ENCODE measurements around the gene PHLPP1. TPM values are rescaled to one million over a fixed set of nuclear protein-coding genes. Genes with fewer than 3 reads are reported as not detected.

PHLPP1 gene
- total RNA-seq, 6 donors from 2014 or later, result 8.2 to 15.5 (median 13.2) TPM

- Histone ChIP-seq H3K27ac (no peak overlapping the region), H3K4me3 (no peak overlapping the region), H3K4me1 (no peaks in the 10 kb centered on the region), H3K9me3 (no peaks in the 10 kb centered on the region), H3K36me3 (peaks cover 0 to 3% (median 0%) of the 10 kb centered on the region in 4 donors), H3K27me3 (no peaks in the 10 kb centered on the region)
- WGBS, 2 donors, result 75 to 90% methylated on average over 1 of the region's 1 CpG
- DNase-seq, result no peak
- no peak for TF ChIP-seq POLR2A (IDR thresholded peaks at IDR 0.05)
- no peak for TF ChIP-seq CTCF (IDR thresholded peaks at IDR 0.05)
- no peak for TF ChIP-seq POLR2AphosphoS5 (IDR thresholded peaks at IDR 0.05)
- no peak for TF ChIP-seq EP300 (IDR thresholded peaks at IDR 0.05)
- ATAC-seq (ENCODE audit: low FRiP score in 2 of 2), result no peak
Measured at GRCh38 chr18:62897153-62897552, 181.8 kb downstream of the PHLPP1 start.

- 86 to 94% methylated on average over 2 of the region's 2 CpGs for WGBS, 2 donors
- no peak overlapping the region for H3K27ac ChIP-seq
- no peak for ATAC-seq (ENCODE audit: low FRiP score in 2 of 2)
- H3K9me3 ChIP-seq, result no peaks in the 10 kb centered on the region
- H3K4me1 ChIP-seq, result no peaks in the 10 kb centered on the region
- TF ChIP-seq CTCF (IDR thresholded peaks at IDR 0.05) (no peak), POLR2AphosphoS5 (IDR thresholded peaks at IDR 0.05) (no peak), POLR2A (IDR thresholded peaks at IDR 0.05) (no peak), EP300 (IDR thresholded peaks at IDR 0.05) (no peak)
- H3K4me3 ChIP-seq, result no peak overlapping the region
- peaks cover 0 to 9% (median 0%) of the 10 kb centered on the region in 4 donors for H3K36me3 ChIP-seq
- no peak for DNase-seq
- H3K27me3 ChIP-seq, result no peaks in the 10 kb centered on the region
Measured at GRCh38 chr18:62898359-62898758, 183.0 kb downstream of the PHLPP1 start.

- no peaks in the 10 kb centered on the region for H3K4me1 ChIP-seq
- no peak overlapping the region for H3K4me3 ChIP-seq
- no peak for ATAC-seq (ENCODE audit: low FRiP score in 2 of 2)
- H3K27me3 ChIP-seq, result no peaks in the 10 kb centered on the region
- no peak for TF ChIP-seq POLR2A (IDR thresholded peaks at IDR 0.05)
- no peak for TF ChIP-seq CTCF (IDR thresholded peaks at IDR 0.05)
- TF ChIP-seq POLR2AphosphoS5 (IDR thresholded peaks at IDR 0.05), result no peak
- TF ChIP-seq EP300 (IDR thresholded peaks at IDR 0.05), result no peak
- H3K27ac ChIP-seq, result no peak overlapping the region
- no peak for DNase-seq
- 87 to 94% methylated on average over 5 of the region's 5 CpGs for WGBS, 2 donors
- no peaks in the 10 kb centered on the region for H3K9me3 ChIP-seq
- peaks cover 0 to 11% (median 0%) of the 10 kb centered on the region in 4 donors for H3K36me3 ChIP-seq
Measured at GRCh38 chr18:62899534-62899933, 184.2 kb downstream of the PHLPP1 start.

GRCh38 chr18:62900132-62900883 is 185.0 kb downstream of the PHLPP1 start:
- Histone ChIP-seq H3K36me3 (peaks cover 0 to 11% (median 0%) of the 10 kb centered on the region in 4 donors), H3K27ac (no peak overlapping the region), H3K27me3 (no peaks in the 10 kb centered on the region), H3K4me1 (no peaks in the 10 kb centered on the region), H3K4me3 (no peak overlapping the region), H3K9me3 (no peaks in the 10 kb centered on the region)
- ATAC-seq (ENCODE audit: low FRiP score in 2 of 2), result no peak
- 96 to 99% methylated on average over 7 of the region's 7 CpGs for WGBS, 2 donors
- DNase-seq, result no peak
- no peak for TF ChIP-seq CTCF (IDR thresholded peaks at IDR 0.05)
- no peak for TF ChIP-seq POLR2A (IDR thresholded peaks at IDR 0.05)
- TF ChIP-seq EP300 (IDR thresholded peaks at IDR 0.05), result no peak
- no peak for TF ChIP-seq POLR2AphosphoS5 (IDR thresholded peaks at IDR 0.05)

GRCh38 chr18:62902776-62903175 is 187.4 kb downstream of the PHLPP1 start:
- 93 to 97% methylated on average over 5 of the region's 5 CpGs for WGBS, 2 donors
- Histone ChIP-seq H3K4me3 (no peak overlapping the region), H3K27ac (no peak overlapping the region), H3K4me1 (no peaks in the 10 kb centered on the region), H3K36me3 (peaks cover 0 to 11% (median 0%) of the 10 kb centered on the region in 4 donors), H3K9me3 (no peaks in the 10 kb centered on the region), H3K27me3 (no peaks in the 10 kb centered on the region)
- ATAC-seq (ENCODE audit: low FRiP score in 2 of 2), result no peak
- no peak for TF ChIP-seq POLR2AphosphoS5 (IDR thresholded peaks at IDR 0.05)
- DNase-seq, result no peak

Data from upper lobe of left lung (tissue), 6 donors.